Calu3 (cell line): ENCODE results near the gene SRGN. TPM values are rescaled to one million over a fixed set of nuclear protein-coding genes. Genes with fewer than 3 reads are reported as not detected.
A peak's percentile ranks its signal among the peaks of the same experiment; 100 is the strongest.
"Not testable (repeated sequence)": the region's sequence is repeated elsewhere in the genome, so short reads cannot be mapped to it uniquely, and the experiment has no call there.

ENCODE experiments used
- Bru-seq: library from RNA; stranded (reverse); fragments of 400-500 nt; gene quantifications from one replicate; lab custom pipeline; 2021; lab: Mats Ljungman, UMichigan
- BruChase-seq, 2 experiments: library from RNA; stranded (reverse); fragments of 400-500 nt; gene quantifications; one replicate each; lab custom pipeline; 2021; lab: Mats Ljungman, UMichigan
- BruUV-seq: library from RNA; stranded (reverse); fragments of 400-500 nt; replicated peaks from 2 replicates; lab custom pipeline; 2021; lab: Mats Ljungman, UMichigan
- CTCF ChIA-PET: fragments of 300-600 bp; sonication (Branson Sonifier 250); formaldehyde crosslinking; loops from one replicate; lab custom pipeline; 2022; ENCODE audit warnings: antibody characterized with exemption; lab: Charles Lee
- DNase-seq: peaks from one replicate; pipeline ENCODE4 v3.0.0; 2022
- H3K27ac Mint-ChIP-seq: one replicate; pipeline ENCODE4 v1.8.0; 2022; ENCODE audit warnings: mixed read lengths; ENCODE audit not compliant: unreplicated experiment
- H3K27me3 Mint-ChIP-seq: one replicate; pipeline ENCODE4 v1.8.0; 2022; ENCODE audit warnings: mixed read lengths; ENCODE audit not compliant: unreplicated experiment
- H3K36me3 Mint-ChIP-seq: one replicate; pipeline ENCODE4 v1.8.0; 2022; ENCODE audit warnings: mild to moderate bottlenecking, moderate library complexity, mixed read lengths; ENCODE audit not compliant: insufficient read depth, unreplicated experiment
- H3K4me1 Mint-ChIP-seq: one replicate; pipeline ENCODE4 v1.8.0; 2022; ENCODE audit warnings: mild to moderate bottlenecking, low read depth, mixed read lengths; ENCODE audit not compliant: unreplicated experiment
- H3K4me3 Mint-ChIP-seq: one replicate; pipeline ENCODE4 v1.8.0; 2022; ENCODE audit warnings: mild to moderate bottlenecking, low read depth, moderate library complexity, mixed read lengths; ENCODE audit not compliant: unreplicated experiment
- H3K9me3 Mint-ChIP-seq: one replicate; pipeline ENCODE4 v1.8.0; 2022; ENCODE audit warnings: low read depth, mixed read lengths; ENCODE audit not compliant: unreplicated experiment
- intact Hi-C: fragments of 100-400 bp; cut with micrococcal nuclease; formaldehyde crosslinking; loops from one replicate; pipeline ENCODE4 v1.10.0; 2022; ENCODE audit not compliant: unreplicated experiment
- long read RNA-seq: library from polyadenylated mRNA; stranded (forward); transcript quantifications from one replicate; pipeline ENCODE4 v2.0.0, GENCODE V29; 2022
- total RNA-seq: library from RNA; stranded (reverse); gene quantifications from 2 replicates; pipeline ENCODE4 v1.2.3, GENCODE V29; 2022
- TF ChIP-seq, protein P1 (sequence below): fragments of 200-600 bp; IDR thresholded peaks from one replicate; pipeline ENCODE4 v1.8.0; 2022; ENCODE audit warnings: antibody characterized with exemption; ENCODE audit not compliant: unreplicated experiment

SRGN gene, protein sequence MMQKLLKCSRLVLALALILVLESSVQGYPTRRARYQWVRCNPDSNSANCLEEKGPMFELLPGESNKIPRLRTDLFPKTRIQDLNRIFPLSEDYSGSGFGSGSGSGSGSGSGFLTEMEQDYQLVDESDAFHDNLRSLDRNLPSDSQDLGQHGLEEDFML
- total RNA-seq, result not detected in 2 replicates
- Bru-seq, nascent RNA, result percentile 10 among the genes with signal in this experiment
- BruChase-seq, experiment 1, labeled RNA remaining after a 6-hour chase, result percentile 8 among the genes with signal in this experiment
- BruChase-seq, experiment 2, labeled RNA remaining after a 2-hour chase, result percentile 8 among the genes with signal in this experiment
- long read RNA-seq, result 0 reads

DNA sequence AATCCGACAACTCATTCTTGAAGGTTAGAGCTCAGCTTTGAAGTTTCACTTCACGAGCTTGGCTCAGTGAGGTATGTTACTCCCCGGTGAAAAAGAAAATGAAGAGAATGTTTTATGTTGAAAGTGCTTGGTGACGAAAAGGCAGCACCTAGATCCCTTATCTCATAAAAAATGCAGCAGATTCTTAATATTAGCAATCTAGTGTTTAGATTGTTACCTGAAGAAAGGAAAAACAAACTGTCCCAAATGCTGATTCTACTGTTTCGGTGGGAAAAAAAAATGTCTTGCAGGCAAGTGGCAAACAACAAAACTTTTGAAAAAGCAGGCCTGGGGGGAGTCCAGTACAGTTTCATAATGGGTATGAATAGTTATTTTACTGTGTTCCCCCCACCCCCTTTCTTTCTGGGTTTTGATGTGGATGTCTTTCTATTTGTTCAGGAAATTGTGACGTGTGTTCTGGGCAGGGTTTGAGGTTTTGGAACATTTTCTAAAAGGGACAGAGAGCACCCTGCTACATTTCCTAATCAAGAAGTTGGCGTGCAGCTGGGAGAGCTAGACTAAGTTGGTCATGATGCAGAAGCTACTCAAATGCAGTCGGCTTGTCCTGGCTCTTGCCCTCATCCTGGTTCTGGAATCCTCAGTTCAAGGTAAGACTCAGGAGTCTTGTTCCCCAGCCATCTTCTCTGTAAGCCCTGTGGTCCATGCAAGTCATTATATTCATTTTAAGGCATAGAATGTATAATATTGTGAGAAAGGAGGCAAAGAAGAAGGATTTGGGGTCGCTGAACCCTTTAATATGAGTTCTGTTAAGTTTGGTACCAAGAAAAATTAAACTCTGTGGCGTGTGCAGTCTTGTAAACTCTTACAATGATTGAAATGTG is at the start of gene SRGN:
Gene SRGN (plus strand): TSS at position 514 of the 881 bp plus-strand sequence. CDS start 55 bp downstream, at position 569.
- intact Hi-C loops, result no loop called here

DNA sequence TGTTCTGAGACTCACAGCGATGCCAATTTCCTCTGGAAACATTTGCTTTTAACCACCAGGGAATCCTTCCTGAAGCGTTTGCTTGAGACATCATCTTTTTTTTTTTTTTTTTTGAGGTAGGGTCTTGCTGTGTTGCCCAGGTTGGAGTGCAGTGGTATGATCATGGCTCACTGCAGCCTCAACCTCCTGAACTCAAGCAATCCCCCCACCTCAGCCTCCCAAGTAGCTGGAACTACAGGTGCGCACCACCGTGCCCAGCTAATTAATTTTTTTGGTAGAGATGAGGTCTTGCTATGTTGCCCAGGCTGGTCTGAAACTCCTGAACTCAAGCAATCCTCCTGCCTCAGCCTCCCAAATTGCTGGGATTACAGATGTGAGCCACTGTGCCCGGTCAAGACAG is 47.0 kb upstream of the SRGN start:
- H3K4me3 Mint-ChIP-seq, H3K27me3 Mint-ChIP-seq, BruUV-seq, H3K27ac Mint-ChIP-seq, H3K36me3 Mint-ChIP-seq, intact Hi-C loops, DNase-seq, H3K4me1 Mint-ChIP-seq, H3K9me3 Mint-ChIP-seq: not testable (repeated sequence)
- CTCF ChIA-PET, result interaction anchor here (1.3 kb wide), 1 partner anchor 22 kb away, joined by 3 read pairs; no protein-coding TSS in a partner anchor

More for the DNA sequence above, at the start of gene SRGN:
- CTCF ChIA-PET, result no interaction called here
- TF ChIP-seq, protein P1, sequence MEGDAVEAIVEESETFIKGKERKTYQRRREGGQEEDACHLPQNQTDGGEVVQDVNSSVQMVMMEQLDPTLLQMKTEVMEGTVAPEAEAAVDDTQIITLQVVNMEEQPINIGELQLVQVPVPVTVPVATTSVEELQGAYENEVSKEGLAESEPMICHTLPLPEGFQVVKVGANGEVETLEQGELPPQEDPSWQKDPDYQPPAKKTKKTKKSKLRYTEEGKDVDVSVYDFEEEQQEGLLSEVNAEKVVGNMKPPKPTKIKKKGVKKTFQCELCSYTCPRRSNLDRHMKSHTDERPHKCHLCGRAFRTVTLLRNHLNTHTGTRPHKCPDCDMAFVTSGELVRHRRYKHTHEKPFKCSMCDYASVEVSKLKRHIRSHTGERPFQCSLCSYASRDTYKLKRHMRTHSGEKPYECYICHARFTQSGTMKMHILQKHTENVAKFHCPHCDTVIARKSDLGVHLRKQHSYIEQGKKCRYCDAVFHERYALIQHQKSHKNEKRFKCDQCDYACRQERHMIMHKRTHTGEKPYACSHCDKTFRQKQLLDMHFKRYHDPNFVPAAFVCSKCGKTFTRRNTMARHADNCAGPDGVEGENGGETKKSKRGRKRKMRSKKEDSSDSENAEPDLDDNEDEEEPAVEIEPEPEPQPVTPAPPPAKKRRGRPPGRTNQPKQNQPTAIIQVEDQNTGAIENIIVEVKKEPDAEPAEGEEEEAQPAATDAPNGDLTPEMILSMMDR, result no peak
- H3K36me3 Mint-ChIP-seq, result no peaks in the 10 kb centered on the region
- DNase-seq, result no peak
- H3K9me3 Mint-ChIP-seq, result no peaks in the 10 kb centered on the region
- BruUV-seq, result no TSS peak
- no peaks in the 10 kb centered on the region for H3K27me3 Mint-ChIP-seq
- no peak within 1 kb of the TSS for H3K4me3 Mint-ChIP-seq
- no peaks in the 10 kb centered on the region for H3K4me1 Mint-ChIP-seq
- no peak within 1 kb of the TSS for H3K27ac Mint-ChIP-seq

DNA sequence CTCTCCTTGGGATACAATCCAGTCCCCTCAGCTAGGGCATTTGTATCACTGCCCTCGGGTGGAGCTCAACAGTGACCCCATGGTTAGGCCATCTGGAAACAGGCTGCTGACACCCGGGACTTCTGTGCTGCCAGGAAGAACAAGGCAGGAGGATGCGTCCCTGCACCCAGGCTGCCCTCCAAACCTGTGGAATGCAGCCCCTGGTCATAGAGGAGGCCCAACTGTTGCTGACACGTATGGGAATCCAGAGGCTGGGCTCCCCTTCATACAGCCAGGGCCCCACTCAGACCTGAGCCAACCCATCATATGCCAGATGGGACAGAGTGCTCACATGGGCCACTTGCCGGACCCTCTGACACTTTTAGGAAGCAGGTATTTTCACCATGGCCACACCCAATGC is 45.5 kb upstream of the SRGN start:
- H3K4me1 Mint-ChIP-seq, result no peaks in the 10 kb centered on the region
- H3K9me3 Mint-ChIP-seq, result no peaks in the 10 kb centered on the region
- no TSS peak for BruUV-seq
- intact Hi-C loops, result no loop called here
- no peak for DNase-seq
- no peaks in the 10 kb centered on the region for H3K36me3 Mint-ChIP-seq
- TF ChIP-seq, protein P1, result no peak
- no peak overlapping the region for H3K27ac Mint-ChIP-seq
- CTCF ChIA-PET, result no interaction called here
- no peak overlapping the region for H3K4me3 Mint-ChIP-seq
- no peaks in the 10 kb centered on the region for H3K27me3 Mint-ChIP-seq

DNA sequence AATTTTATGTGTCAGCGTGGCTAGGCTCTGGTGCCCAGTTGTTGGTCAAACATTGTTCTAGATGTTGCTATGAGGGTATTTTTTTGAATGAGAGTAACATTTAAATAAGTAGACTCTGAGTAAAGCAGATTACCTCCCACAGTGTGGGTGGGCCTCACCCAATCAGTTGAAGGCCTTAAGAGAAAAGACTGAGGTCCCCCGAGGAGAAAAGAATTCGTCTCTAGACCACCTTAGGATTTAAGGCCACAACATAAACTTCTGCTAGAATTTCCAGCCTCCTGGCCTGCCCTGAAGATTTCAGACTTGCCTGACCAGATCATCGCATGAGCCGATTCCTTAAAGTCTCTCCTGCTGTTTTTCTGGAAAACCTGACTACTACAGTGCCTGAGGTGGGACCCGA is 45.1 kb upstream of the SRGN start:
- H3K36me3 Mint-ChIP-seq, result no peaks in the 10 kb centered on the region
- no peak overlapping the region for H3K27ac Mint-ChIP-seq
- no TSS peak for BruUV-seq
- no peaks in the 10 kb centered on the region for H3K27me3 Mint-ChIP-seq
- intact Hi-C loops, result no loop called here
- TF ChIP-seq, protein P1, result no peak
- H3K9me3 Mint-ChIP-seq, result no peaks in the 10 kb centered on the region
- CTCF ChIA-PET, result no interaction called here
- no peaks in the 10 kb centered on the region for H3K4me1 Mint-ChIP-seq
- no peak overlapping the region for H3K4me3 Mint-ChIP-seq
- no peak for DNase-seq
